KOPT-K1 (cell line): ENCODE measurements around the gene SCEL.

ENCODE experiments used
- H3K27ac ChIP-seq: fragments of 200-600 bp; sonication (generic); 2 replicates; pipeline ENCODE4 v1.5.1; 2016; ENCODE audit warnings: antibody characterized with exemption, mild to moderate bottlenecking, low read depth, low read length; ENCODE audit not compliant: poor library complexity, severe bottlenecking
- H3K36me3 ChIP-seq: fragments of 200-600 bp; sonication (generic); 2 replicates; pipeline ENCODE4 v1.5.1; 2017; ENCODE audit warnings: antibody characterized with exemption, mild to moderate bottlenecking, low read length, moderate library complexity; ENCODE audit not compliant: insufficient read depth
- H3K9me3 ChIP-seq: fragments of 200-600 bp; sonication (generic); 2 replicates; pipeline ENCODE4 v1.5.1; 2017; ENCODE audit warnings: antibody characterized with exemption, low read length, mild to moderate bottlenecking; ENCODE audit not compliant: insufficient read depth, poor library complexity, severe bottlenecking

SCEL gene

DNA sequence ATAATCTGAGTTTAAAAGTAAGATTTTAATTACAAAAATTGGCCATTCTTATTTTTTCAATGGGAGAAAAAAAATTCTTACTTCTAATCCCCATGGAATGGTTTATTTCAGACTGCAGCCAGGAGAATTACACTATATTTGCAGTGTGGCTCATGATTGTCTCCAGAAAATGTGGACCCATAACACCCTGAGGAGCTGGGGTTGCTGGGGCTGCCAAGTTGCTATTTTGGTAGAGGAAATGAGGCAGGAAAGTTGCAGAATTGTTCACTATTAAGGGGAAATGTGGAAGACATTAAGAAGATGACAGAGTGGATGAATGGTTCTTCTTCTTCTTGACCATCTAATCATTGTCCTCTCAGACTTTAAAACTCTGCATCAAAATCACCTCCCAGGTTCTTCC, 4.6 kb upstream of the SCEL start:
- Histone ChIP-seq H3K27ac (peak overlapping the region; percentile 92), H3K9me3 (no peaks in the 10 kb centered on the region), H3K36me3 (no peaks in the 10 kb centered on the region)

DNA sequence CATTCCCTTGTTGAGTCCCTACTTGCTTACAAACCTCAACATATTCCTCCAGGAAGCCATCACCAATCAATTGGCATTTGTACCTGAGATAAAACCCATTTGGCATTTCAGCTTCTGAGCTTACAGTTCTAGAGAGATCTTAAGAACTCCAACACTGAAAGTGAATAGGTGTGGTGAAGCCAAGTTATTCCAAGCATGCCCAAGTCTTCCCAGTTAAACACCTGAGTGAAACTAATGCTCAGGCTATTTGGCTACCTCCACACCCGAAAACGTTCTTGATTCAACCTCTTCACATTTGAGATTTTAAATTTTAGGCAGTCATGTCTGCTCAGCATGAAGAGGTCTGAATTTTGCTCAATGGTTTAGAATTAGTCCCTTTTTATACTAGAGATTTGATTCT, 2.5 kb upstream of the SCEL start:
- peak overlapping the region; percentile 92 for H3K27ac ChIP-seq

DNA sequence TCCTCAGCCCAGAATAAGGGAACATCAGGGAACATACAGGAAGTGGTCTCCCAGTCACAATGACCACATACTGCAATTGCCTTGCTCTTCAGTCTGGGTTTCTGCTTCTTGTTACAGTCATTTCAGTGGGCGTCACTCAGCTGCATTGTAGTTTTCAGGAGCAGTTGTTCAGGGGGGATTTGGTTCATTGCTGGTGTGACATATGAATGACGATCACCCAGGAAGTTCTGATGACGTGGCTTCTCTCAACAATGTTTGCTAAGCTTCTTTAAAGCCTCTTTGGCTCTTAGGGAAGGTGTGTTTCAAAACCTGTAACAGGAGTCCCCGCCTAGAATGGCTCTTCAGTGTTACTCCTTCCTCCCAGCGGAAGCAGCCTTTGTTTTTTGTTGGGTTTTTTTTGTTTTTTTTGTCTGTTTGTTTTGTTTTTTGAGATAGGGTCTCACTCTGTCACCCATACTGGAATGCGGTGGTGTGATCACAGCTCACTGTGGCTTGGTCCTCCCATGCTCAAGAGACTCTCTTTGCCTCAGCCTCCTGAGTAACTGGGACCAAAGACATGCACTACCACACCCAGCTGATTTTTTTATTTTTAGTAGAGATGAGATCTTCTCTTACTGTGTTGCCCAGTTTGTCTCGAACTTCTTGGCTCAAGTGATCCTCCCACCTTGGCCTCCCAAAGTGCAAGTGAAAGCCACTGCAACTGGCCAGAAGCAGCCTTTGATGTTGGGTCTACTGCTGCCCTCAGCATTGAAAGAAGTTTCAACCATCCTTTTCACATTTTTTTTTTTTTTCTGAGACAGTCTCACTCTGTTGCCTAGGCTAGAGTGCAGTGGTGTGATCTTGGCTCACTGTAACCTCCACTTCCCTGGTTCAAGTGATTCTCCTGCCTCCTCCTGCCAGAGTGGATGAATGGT, 1.4 kb upstream of the SCEL start:
- Histone ChIP-seq H3K27ac (peak overlapping the region; percentile 92), H3K36me3 (no peaks in the 10 kb centered on the region), H3K9me3 (no peaks in the 10 kb centered on the region)

More for the DNA sequence above, 2.5 kb upstream of the SCEL start:
- no peaks in the 10 kb centered on the region for H3K36me3 ChIP-seq
- H3K9me3 ChIP-seq = no peaks in the 10 kb centered on the region

GRCh38 chr13:77536358-77536757, 852 bp downstream of the SCEL start:
- no peaks in the 10 kb centered on the region for H3K9me3 ChIP-seq
- peak overlapping the region; percentile 92 for H3K27ac ChIP-seq
- H3K36me3 ChIP-seq = no peaks in the 10 kb centered on the region

DNA sequence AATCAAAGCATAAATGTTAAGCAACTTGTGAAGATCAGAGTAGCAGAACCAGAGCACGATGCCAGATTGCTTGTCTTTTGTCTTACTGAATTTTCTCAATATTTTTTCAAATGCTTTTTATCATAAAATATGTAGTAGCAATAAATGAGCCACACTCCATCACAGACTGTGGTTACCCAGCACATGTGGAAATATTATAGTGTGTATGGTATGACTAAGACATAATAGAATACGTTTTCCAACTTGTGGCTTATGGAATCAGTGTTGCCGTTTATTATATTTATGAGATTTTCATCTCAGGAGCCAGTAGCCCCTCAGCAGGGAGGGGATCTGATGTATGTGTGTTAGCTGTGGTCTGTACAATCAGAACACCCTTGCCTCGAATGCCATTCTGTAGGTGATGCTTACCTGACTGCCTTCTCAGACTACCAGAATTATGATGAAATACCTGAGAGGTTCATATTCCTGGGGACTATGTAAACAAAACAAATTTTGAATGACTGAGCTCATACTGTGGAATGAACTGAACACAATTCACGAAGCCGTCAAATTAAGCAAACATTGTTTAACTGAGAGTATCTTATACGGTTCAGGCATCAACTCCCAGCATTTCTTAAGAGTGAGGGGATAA, 1.9 kb downstream of the SCEL start:
- no peaks in the 10 kb centered on the region for H3K9me3 ChIP-seq
- H3K27ac ChIP-seq = peak overlapping the region; percentile 92
- H3K36me3 ChIP-seq = no peaks in the 10 kb centered on the region

DNA sequence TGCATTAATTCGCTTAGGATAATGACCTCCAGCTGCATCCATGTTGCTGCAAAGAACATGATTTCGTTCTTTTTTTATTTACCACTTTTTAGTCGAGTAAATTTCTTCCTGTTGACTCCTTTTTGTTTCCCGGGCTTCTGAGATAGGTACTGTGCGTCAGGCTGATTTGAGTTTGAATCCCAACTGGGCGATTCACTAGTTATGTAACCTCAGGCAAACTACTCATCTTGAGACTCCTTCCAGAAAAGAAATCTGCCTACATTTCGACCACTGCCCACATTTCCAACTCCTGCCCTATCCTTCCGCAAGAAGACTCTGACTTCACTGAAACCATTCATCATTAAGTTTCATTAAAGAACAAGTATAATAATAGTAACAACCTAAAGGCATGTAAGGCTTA, 8.2 kb downstream of the SCEL start:
- H3K27ac ChIP-seq = no peak overlapping the region
- no peaks in the 10 kb centered on the region for H3K36me3 ChIP-seq
- H3K9me3 ChIP-seq = no peaks in the 10 kb centered on the region

DNA sequence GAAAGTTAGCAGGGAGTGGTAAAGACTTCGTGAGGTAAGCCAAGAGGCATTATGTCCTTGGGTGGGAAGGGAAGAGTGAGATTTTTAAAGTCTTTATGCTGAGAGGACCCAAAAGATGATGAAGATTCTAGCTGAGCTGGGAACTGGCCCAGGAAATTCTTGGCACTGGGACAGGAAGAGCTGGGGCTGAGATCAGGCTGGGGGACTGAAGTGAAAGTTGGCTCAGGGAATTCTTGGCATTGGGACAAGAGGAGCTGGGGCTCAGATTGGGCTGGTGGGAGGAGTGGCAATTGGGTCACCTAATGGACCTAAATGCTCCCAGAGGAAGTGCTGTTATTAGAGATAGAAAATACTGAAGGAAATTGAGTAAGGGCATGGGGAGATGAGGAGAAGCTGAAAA, 8.8 kb downstream of the SCEL start:
- Histone ChIP-seq H3K9me3 (no peaks in the 10 kb centered on the region), H3K27ac (peak overlapping the region; percentile 40), H3K36me3 (no peaks in the 10 kb centered on the region)

DNA sequence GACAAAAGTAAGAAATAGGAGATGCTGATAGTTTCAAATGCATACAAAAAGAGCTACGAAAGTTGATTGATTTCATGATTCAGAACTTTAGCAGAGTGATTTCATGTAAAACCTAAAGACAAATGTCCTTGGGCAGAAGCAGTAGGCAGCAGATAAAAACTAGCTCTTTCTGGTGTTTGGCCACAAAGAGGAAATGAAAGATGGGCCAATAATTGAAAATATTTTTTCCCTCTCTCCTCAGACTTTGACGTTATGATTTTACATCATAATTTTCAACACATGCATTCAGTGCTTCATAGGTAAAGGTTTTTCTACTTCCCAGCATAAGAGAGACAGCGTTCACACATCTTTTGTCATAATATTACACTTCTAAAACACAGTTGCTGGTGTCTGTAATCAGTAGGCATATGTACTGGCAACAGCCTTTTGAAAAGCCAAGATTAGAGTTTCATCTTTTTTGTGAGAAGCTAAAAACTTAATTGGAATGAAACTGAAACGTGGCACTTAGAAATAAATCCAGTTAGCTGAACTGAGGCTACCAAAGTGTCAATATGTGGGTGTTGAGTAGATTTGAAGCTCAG, 9.3 kb downstream of the SCEL start:
- H3K9me3 ChIP-seq = no peaks in the 10 kb centered on the region
- H3K36me3 ChIP-seq = no peaks in the 10 kb centered on the region
- H3K27ac ChIP-seq = peak overlapping the region; percentile 40

GRCh38 chr13:77545626-77546412, 10.3 kb downstream of the SCEL start:
- peak overlapping the region; percentile 40 for H3K27ac ChIP-seq
- H3K9me3 ChIP-seq = no peaks in the 10 kb centered on the region

GRCh38 chr13:77548095-77548494, 12.6 kb downstream of the SCEL start:
- peak overlapping the region; percentile 21 for H3K27ac ChIP-seq
- no peaks in the 10 kb centered on the region for H3K36me3 ChIP-seq
- no peaks in the 10 kb centered on the region for H3K9me3 ChIP-seq

More at GRCh38 chr13:77545626-77546412, 10.3 kb downstream of the SCEL start:
- no peaks in the 10 kb centered on the region for H3K36me3 ChIP-seq

- Histone ChIP-seq H3K9me3 (no peaks in the 10 kb centered on the region), H3K27ac (peak overlapping the region; percentile 21), H3K36me3 (no peaks in the 10 kb centered on the region)
These were observed 13.1 kb downstream of the SCEL start for GRCh38 chr13:77548594-77548993.

- Histone ChIP-seq H3K36me3 (no peaks in the 10 kb centered on the region), H3K9me3 (no peaks in the 10 kb centered on the region), H3K27ac (peak overlapping the region; percentile 24)
These were observed 18.6 kb downstream of the SCEL start for GRCh38 chr13:77554069-77554468.

DNA sequence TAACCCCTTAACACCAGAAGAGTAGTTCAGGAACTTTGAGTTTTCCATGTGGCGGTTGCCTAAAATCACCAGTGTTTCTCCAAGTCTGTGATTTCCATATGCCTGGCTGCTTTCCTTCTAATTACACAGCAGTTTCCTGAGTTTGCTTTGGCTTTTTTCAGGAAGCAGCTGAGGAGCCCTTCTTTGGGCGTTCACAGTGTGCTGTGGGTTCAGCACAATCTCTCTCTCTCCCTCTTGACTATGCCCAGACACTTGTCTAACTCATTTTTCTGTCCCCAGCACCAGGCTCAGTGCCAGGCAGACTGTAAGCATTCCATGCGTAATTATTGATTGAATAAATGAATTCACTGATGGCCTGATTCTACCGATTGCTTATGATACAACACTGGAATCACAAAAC, 19.7 kb downstream of the SCEL start:
- H3K27ac ChIP-seq = peak overlapping the region; percentile 21
- H3K9me3 ChIP-seq = no peaks in the 10 kb centered on the region
- H3K36me3 ChIP-seq = peaks cover 5% of the 10 kb centered on the region; the same call in 1 of the 2 replicates

DNA sequence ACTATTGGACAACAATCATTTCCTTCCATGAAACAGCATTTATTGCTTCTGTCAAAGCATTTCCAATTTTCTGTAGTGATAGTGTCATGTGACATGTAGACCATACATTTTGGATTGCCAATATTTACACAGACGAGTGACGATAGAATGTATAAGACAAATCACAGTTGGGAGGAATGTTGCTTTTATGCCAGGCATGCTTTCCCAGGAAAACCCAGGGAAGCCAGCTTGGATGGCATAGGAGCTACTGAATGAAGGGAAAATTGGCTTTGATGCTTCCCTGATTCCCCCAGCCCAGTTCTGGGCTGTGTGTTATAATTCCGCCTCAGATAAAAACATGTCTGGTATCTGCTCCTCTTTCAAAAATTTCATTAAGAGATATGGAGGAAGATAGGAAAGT, 22.5 kb downstream of the SCEL start:
- Histone ChIP-seq H3K27ac (peak overlapping the region; percentile 25), H3K36me3 (peaks cover 5% of the 10 kb centered on the region; the same call in 1 of the 2 replicates), H3K9me3 (no peaks in the 10 kb centered on the region)

GRCh38 chr13:77563111-77563510, 27.6 kb downstream of the SCEL start:
- Histone ChIP-seq H3K27ac (no peak overlapping the region), H3K9me3 (no peaks in the 10 kb centered on the region), H3K36me3 (peaks cover 5% of the 10 kb centered on the region; the same call in 1 of the 2 replicates)
